ENCODE results near the gene KCNQ1OT1.

DNA sequence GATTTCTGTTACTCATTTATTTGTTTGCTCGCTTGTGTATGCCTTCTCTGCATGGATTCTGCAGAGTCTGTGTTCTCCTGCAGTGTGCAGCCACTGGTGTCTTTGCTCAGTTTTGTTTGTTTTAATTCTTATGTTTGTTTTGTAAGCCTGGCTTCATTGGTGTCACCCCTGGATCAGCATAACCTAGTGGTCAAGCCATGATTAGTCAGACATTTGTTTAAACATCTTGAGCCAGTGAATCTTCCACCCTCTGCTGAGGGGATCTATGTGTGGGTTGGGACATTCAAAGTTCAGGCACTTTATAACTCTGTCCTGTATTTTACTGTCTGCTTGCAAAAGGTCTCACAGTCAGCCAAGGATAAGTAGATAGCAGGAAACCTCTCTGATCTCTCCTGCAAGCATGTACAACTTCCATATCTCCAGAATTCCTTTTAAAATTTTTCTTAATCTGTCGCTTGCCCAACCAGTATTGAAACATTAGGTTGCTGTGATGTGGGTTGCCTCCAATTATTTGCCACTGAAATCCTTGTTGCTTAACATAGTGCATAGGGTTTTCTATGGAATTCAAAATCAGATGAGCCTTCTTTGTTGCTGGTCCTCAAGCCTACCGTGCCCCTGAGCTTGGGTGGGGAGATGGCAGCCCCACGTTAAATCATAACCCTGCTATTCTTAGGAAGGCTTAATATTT, 86.8 kb downstream of the KCNQ1OT1 start:
- TF ChIP-seq, protein P1, sequence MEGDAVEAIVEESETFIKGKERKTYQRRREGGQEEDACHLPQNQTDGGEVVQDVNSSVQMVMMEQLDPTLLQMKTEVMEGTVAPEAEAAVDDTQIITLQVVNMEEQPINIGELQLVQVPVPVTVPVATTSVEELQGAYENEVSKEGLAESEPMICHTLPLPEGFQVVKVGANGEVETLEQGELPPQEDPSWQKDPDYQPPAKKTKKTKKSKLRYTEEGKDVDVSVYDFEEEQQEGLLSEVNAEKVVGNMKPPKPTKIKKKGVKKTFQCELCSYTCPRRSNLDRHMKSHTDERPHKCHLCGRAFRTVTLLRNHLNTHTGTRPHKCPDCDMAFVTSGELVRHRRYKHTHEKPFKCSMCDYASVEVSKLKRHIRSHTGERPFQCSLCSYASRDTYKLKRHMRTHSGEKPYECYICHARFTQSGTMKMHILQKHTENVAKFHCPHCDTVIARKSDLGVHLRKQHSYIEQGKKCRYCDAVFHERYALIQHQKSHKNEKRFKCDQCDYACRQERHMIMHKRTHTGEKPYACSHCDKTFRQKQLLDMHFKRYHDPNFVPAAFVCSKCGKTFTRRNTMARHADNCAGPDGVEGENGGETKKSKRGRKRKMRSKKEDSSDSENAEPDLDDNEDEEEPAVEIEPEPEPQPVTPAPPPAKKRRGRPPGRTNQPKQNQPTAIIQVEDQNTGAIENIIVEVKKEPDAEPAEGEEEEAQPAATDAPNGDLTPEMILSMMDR (IDR thresholded peaks at IDR 0.05), result no peak
- TF ChIP-seq POLR2A (IDR thresholded peaks at IDR 0.05), result no peak
